Measurements from ENCODE around the gene CTIF.

CTIF gene

DNA sequence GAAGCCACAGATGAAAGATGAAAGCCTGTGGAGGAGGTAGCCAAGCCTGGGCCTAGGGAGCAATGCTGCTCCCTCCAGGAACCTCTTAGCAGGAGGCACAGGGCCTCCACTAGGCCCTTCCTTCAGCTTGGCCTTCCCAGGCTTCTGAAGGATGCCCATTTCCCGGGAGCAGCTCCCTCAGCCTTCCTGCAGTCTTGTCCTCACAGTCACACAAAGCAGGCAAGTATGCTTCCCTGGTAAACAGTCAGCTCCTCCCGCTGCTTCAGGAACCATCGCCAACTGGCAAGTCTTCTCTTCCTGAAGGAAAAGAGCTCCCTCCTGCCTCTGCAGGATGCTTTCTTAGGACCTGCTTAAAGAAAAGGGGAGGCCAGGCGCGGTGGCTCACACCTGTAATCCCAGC, 358.7 kb downstream of the CTIF start:
- Histone ChIP-seq H3K27me3 (ENCODE audit: low read length) (no peaks in the 10 kb centered on the region), H3K4me3 (ENCODE audit: insufficient read depth, low read length, poor library complexity, severe bottlenecking) (no peak overlapping the region), H3K36me3 (ENCODE audit: low read length) (no peaks in the 10 kb centered on the region), H3F3A (ENCODE audit: insufficient read depth) (no peaks in the 10 kb centered on the region), H3K27ac (ENCODE audit: low read depth, low read length) (no peak overlapping the region), H3K9me3 (ENCODE audit: insufficient read depth, low read length) (no peaks in the 10 kb centered on the region), H3K4me2 (ENCODE audit: low read depth, low read length, poor library complexity, severe bottlenecking) (no peak overlapping the region), H2AFZ (ENCODE audit: low read depth, low read length, severe bottlenecking) (no peak overlapping the region), H3K79me2 (ENCODE audit: insufficient read depth, low read length) (no peaks in the 10 kb centered on the region), H3K9me2 (replicated peaks; ENCODE audit: insufficient read depth, low read length) (no peaks in the 10 kb centered on the region), H4K20me1 (ENCODE audit: low read depth, low read length) (no peaks in the 10 kb centered on the region), H3K9ac (ENCODE audit: low read length) (no peak overlapping the region)
- TF ChIP-seq, protein P1, sequence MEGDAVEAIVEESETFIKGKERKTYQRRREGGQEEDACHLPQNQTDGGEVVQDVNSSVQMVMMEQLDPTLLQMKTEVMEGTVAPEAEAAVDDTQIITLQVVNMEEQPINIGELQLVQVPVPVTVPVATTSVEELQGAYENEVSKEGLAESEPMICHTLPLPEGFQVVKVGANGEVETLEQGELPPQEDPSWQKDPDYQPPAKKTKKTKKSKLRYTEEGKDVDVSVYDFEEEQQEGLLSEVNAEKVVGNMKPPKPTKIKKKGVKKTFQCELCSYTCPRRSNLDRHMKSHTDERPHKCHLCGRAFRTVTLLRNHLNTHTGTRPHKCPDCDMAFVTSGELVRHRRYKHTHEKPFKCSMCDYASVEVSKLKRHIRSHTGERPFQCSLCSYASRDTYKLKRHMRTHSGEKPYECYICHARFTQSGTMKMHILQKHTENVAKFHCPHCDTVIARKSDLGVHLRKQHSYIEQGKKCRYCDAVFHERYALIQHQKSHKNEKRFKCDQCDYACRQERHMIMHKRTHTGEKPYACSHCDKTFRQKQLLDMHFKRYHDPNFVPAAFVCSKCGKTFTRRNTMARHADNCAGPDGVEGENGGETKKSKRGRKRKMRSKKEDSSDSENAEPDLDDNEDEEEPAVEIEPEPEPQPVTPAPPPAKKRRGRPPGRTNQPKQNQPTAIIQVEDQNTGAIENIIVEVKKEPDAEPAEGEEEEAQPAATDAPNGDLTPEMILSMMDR (IDR thresholded peaks at IDR 0.05; ENCODE audit: insufficient read depth, low read length, poor library complexity, severe bottlenecking) = no peak
- no peak for TF ChIP-seq EZH2phosphoT487 (conservative IDR thresholded peaks at IDR 0.05; ENCODE audit: low read length)

DNA sequence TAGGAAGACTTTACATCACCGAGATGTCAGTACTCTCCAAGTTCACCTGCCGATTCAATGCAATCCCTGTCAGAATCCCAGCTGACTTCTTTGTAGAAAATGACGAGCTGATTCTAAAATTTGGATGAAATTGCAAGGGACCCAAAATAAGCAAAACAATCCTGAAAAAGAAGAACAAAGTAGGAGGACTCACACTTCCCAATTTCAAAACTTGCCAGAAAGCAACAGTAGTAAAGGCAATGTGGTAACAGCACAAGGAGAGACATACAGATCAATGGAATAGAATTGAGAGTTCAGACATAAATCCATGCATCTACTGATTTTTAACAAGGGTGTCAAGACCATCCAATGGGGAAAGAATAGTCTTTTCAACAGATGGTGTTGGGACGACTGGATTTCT, 359.7 kb downstream of the CTIF start:
- Histone ChIP-seq H3K9me2 (replicated peaks; ENCODE audit: insufficient read depth, low read length) (no peaks in the 10 kb centered on the region), H3K79me2 (ENCODE audit: insufficient read depth, low read length) (no peaks in the 10 kb centered on the region), H3K27me3 (ENCODE audit: low read length) (no peaks in the 10 kb centered on the region), H3K4me3 (ENCODE audit: insufficient read depth, low read length, poor library complexity, severe bottlenecking) (no peak overlapping the region), H3K9me3 (ENCODE audit: insufficient read depth, low read length) (no peaks in the 10 kb centered on the region), H3K27ac (ENCODE audit: low read depth, low read length) (no peak overlapping the region), H3K9ac (ENCODE audit: low read length) (no peak overlapping the region), H3F3A (ENCODE audit: insufficient read depth) (no peaks in the 10 kb centered on the region), H2AFZ (ENCODE audit: low read depth, low read length, severe bottlenecking) (no peak overlapping the region), H3K4me2 (ENCODE audit: low read depth, low read length, poor library complexity, severe bottlenecking) (no peak overlapping the region), H3K36me3 (ENCODE audit: low read length) (no peaks in the 10 kb centered on the region), H4K20me1 (ENCODE audit: low read depth, low read length) (no peaks in the 10 kb centered on the region)
- TF ChIP-seq, protein P1 (IDR thresholded peaks at IDR 0.05; ENCODE audit: insufficient read depth, low read length, poor library complexity, severe bottlenecking) = no peak
- TF ChIP-seq EZH2phosphoT487 (conservative IDR thresholded peaks at IDR 0.05; ENCODE audit: low read length) = no peak

DNA sequence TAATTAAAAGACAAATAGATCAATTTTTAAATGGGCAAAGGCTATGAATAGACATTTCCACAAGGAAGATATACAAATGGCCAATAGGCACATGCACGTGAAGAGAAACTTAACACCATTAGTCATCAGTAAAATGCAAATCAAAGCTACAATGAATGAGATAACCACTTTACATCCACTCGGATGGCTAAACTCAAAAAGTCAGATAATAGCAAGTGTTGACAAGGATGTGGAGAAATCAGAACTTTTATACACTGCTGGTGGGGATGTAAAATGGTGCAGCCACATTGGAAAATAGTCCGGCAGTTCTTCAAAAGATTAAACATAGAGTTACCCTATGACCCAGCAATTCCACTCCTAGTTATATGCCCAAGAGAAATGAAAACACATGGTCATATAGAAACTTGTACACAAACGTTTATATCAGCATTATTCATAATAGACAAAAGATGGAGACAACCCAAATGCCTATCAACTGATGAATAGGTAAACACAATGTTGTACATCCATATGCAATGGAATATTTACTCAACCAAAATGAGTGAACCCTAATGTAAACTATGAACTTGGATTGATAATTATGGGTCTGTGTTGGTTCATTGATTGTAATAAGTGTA, 360.8 kb downstream of the CTIF start:
- H3F3A ChIP-seq (ENCODE audit: insufficient read depth) = no peaks in the 10 kb centered on the region
- no peak for TF ChIP-seq EZH2phosphoT487 (conservative IDR thresholded peaks at IDR 0.05; ENCODE audit: low read length)
- TF ChIP-seq, protein P1 (IDR thresholded peaks at IDR 0.05; ENCODE audit: insufficient read depth, low read length, poor library complexity, severe bottlenecking) = no peak

More for the DNA sequence above, 360.8 kb downstream of the CTIF start:
- Histone ChIP-seq H3K4me2 (ENCODE audit: low read depth, low read length, poor library complexity, severe bottlenecking) (no peak overlapping the region), H3K27ac (ENCODE audit: low read depth, low read length) (no peak overlapping the region), H3K9me2 (replicated peaks; ENCODE audit: insufficient read depth, low read length) (no peaks in the 10 kb centered on the region), H3K9me3 (ENCODE audit: insufficient read depth, low read length) (no peaks in the 10 kb centered on the region), H3K27me3 (ENCODE audit: low read length) (no peaks in the 10 kb centered on the region), H2AFZ (ENCODE audit: low read depth, low read length, severe bottlenecking) (no peak overlapping the region), H3K36me3 (ENCODE audit: low read length) (no peaks in the 10 kb centered on the region), H3K79me2 (ENCODE audit: insufficient read depth, low read length) (no peaks in the 10 kb centered on the region), H4K20me1 (ENCODE audit: low read depth, low read length) (no peaks in the 10 kb centered on the region), H3K4me3 (ENCODE audit: insufficient read depth, low read length, poor library complexity, severe bottlenecking) (no peak overlapping the region), H3K9ac (ENCODE audit: low read length) (no peak overlapping the region)
